ENCODE measurements around the gene TXK.
A peak's percentile ranks its signal among the peaks of the same experiment; 100 is the strongest.

Gene TXK

GRCh38 chr4:48137846-48138245 lies 3.8 kb upstream of the TXK start:
- DNase-seq (ENCODE audit: low read depth), result no peak

GRCh38 chr4:48133669-48134068 lies 381 bp downstream of the TXK start:
- DNase-seq (ENCODE audit: low read depth), result no peak

- no peak for DNase-seq (ENCODE audit: low read depth)
These were observed 2.3 kb downstream of the TXK start for GRCh38 chr4:48131736-48132135.

GRCh38 chr4:48130100-48130499 lies 4.0 kb downstream of the TXK start:
- no peak for DNase-seq (ENCODE audit: low read depth)

GRCh38 chr4:48129307-48130014 lies 4.6 kb downstream of the TXK start:
- DNase-seq (ENCODE audit: low read depth), result peak; percentile 19

DNA sequence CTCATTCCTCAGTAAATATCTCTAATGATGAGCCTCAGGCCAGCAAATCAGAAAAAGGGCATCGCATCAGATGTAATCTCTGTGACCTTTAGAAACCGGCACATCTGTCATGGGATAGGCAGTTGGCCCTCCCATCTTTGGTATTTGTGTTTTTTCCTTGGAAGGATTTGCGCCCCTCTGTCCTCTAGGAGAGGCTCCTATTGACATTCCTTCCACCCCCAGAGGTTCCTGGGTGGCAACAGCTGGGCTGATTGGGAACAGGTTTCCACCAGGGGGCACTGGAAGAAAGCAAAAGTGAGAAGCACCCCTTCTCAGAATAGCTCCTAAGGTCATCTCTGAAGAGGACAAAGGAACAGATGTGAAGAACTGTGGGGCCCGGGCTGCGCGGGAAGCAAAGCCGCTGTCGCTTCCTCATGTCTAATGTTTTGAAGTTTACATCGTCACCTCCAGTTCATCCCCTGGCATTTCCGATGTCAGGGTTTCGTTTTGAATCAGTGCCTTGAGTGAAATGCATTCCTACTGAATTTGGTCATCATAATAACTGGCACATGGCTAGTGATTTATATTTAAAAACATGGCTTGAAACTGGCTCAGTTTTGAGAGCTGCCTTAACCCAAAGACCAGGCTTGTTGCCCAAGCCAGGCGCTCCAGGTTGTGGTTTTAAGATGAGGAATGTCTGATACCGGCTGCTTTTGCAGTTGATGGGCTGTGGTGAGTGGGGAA lies 6.2 kb downstream of the TXK start:
- peak; percentile 51 for DNase-seq (ENCODE audit: low read depth)

GRCh38 chr4:48127231-48127630 lies 6.8 kb downstream of the TXK start:
- no peak for DNase-seq (ENCODE audit: low read depth)

DNA sequence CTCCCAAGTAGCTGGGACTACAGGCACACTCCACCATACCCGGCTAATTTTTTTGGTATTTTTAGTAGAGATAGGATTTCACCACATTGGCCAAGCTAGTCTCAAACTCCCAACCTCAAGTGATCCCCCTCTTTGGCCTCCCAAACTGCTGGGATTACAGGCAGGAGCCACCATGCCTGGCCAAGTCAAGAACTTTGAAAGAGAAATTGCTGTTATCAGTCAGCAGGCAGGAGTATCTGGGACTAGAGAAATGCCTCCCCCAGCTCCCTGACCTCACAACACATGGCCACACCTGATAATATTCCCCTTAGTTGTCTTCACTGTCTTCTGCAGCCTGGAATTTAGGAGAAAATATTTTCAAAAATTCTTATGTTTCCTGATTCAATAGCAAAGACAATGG lies 7.4 kb downstream of the TXK start:
- DNase-seq (ENCODE audit: low read depth), result no peak

GRCh38 chr4:48124870-48125269 lies 9.2 kb downstream of the TXK start:
- no peak for DNase-seq (ENCODE audit: low read depth)

DNA sequence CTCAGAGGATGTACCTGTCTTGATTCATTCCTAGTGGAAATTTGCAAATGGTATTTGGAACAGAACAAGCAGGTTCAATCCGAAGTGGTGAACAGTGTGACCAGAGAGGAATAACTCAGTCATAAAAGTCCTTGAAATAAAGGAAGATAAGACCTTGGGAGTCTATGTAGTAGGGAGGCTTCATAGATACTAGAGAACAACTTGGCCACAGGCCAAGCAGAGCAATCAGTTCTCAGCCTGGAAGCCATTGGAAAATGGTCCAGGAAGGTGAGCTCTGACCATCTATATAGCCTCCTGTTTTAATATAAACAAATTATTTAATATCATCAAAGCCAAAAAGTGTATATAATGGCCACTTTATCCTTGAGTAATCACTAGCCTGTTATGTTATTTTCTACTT lies 11.3 kb downstream of the TXK start:
- DNase-seq (ENCODE audit: low read depth), result no peak

DNA sequence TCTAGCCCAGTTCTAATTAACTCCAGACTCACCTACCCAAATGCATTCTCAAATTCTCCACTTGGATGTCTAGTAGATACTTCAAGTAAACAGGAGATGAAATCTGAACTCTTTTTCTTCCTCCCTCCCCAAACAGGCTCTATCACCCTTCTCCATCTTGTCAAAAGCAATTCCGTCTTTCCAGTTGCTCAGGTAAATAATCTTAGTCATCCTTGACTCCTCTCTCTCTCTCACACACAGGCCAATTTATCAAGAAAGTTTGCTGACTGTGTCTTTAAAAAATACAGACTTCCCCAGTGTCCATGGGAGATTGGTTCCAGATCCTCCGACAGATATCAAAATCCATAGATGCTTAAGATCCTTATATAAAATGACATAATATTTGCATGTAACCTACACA lies 12.9 kb downstream of the TXK start:
- DNase-seq (ENCODE audit: low read depth), result no peak

- DNase-seq (ENCODE audit: low read depth), result no peak
These were observed 13.9 kb downstream of the TXK start for GRCh38 chr4:48120132-48120531.

DNA sequence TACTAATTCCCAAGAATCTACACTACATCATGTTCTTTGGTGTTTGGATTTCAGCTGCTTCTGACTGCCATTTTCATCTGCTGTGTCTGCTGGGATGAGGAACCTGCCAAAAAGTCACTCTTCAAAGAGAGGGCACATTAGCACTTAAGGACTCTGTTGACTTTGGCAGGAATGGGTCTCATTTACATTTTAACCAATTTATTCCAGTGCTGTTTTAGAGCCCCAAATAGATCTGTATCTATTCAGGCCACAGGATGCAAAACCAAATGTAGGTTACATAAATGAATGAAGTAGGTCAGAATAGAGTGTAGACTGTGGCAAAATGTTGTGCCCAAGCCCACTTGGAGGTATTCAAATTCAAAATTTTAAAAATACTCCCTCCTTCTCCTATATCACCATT lies 14.4 kb downstream of the TXK start:
- no peak for DNase-seq (ENCODE audit: low read depth)

- no peak for DNase-seq (ENCODE audit: low read depth)
These were observed 16.0 kb downstream of the TXK start for GRCh38 chr4:48118081-48118480.

DNA sequence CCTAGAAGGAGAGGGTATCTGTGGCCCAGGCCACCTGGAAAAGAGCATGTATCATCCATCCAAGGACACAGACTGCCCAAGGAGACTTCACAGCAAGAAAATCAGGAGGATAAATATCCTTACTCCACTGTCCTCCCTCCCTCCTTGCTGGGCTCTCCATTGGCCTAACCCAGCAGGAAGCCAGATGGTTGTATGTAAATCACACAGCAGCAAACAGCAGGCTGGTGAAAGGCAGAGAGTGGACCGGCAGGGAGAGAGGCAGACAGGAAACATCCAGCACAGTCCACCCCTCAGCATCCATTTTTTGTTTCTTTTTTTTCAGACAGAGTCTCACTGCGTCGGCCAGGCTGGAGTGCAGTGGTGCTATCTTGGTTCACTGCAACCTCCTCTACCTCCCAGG lies 17.5 kb downstream of the TXK start:
- no peak for DNase-seq (ENCODE audit: low read depth)

GRCh38 chr4:48114412-48114811 lies 19.6 kb downstream of the TXK start:
- DNase-seq (ENCODE audit: low read depth), result no peak

- no peak for DNase-seq (ENCODE audit: low read depth)
These were observed 21.9 kb downstream of the TXK start for GRCh38 chr4:48112017-48112667.

GRCh38 chr4:48110452-48110978 lies 23.5 kb downstream of the TXK start:
- no peak for DNase-seq (ENCODE audit: low read depth)

- no peak for DNase-seq (ENCODE audit: low read depth)
These were observed 24.4 kb downstream of the TXK start for GRCh38 chr4:48109413-48110263.

DNA sequence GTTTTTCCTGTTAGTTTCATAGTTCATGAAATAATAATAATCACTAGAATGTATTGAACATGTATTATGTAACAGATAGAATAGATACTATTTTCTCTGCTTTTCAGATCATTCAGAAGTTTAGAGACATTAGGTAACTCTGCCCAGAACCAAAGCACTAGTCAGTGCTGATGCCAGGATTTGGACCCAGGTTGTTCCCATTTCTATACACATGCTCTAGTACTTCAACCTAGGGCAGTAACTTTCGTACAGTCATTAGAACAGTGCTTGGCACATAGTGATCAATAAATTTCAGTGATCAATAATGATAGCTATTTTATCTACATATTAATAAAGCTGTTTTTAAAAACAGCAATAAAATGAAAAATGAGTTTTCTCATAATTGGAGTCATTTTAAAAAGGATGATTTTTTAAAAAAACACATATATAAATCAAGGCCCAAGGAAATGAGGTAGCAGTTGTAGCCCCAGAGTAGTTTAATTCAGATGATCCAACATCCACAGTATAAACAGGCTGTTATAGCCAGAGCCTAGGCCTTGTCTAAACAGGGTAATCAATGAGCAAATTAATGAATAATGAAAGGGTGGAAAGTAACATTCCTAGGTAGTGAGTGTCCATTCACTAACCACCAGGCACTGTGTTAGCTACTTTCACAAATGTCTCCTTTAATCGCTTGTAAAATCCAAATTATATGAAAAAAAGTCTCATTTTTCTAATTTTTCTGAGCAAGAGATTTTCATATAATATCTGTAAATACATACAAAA lies 25.6 kb downstream of the TXK start:
- DNase-seq (ENCODE audit: low read depth), result no peak

GRCh38 chr4:48105230-48105629 lies 28.8 kb downstream of the TXK start:
- DNase-seq (ENCODE audit: low read depth), result no peak
